Mesodermal cell (in vitro differentiated cells): ENCODE measurements around the gene NKAIN2.
"Not testable (repeated sequence)": the region's sequence is repeated elsewhere in the genome, so short reads cannot be mapped to it uniquely, and the experiment has no call there.

Experiments used
- H3K27ac ChIP-seq: 2 replicates; pipeline ENCODE4 v1.7.0; 2013; ENCODE audit warnings: mild to moderate bottlenecking, low read depth, low read length, moderate library complexity; ENCODE audit not compliant: severe bottlenecking
- H3K36me3 ChIP-seq: 2 replicates; pipeline ENCODE4 v1.7.1; 2013; ENCODE audit warnings: mild to moderate bottlenecking, low read length, moderate library complexity; ENCODE audit not compliant: control insufficient read depth, insufficient read depth
- H3K4me1 ChIP-seq: one replicate; pipeline ENCODE4 v1.7.1; 2013; ENCODE audit warnings: mild to moderate bottlenecking, low read length; ENCODE audit not compliant: insufficient read depth, control insufficient read depth, poor library complexity, severe bottlenecking
- H3K4me3 ChIP-seq: 2 replicates; pipeline ENCODE4 v1.7.0; 2013; ENCODE audit warnings: low read length, control low read depth, mild to moderate bottlenecking; ENCODE audit not compliant: insufficient read depth, poor library complexity, severe bottlenecking; ENCODE audit errors: extremely low read depth
- H3K9me3 ChIP-seq: 2 replicates; pipeline ENCODE4 v1.7.1; 2013; ENCODE audit warnings: mild to moderate bottlenecking, low read length, moderate library complexity; ENCODE audit not compliant: control insufficient read depth
- WGBS, 2 experiments: methylation state at CpG; one replicate each; pipeline ENCODE4 v1.1.5; 2013; ENCODE audit warnings: missing lambda C conversion rate in 2 of 2; ENCODE audit not compliant: insufficient coverage in 2 of 2; 5-methylcytosine and 5-hydroxymethylcytosine counted together

The NKAIN2 gene

DNA sequence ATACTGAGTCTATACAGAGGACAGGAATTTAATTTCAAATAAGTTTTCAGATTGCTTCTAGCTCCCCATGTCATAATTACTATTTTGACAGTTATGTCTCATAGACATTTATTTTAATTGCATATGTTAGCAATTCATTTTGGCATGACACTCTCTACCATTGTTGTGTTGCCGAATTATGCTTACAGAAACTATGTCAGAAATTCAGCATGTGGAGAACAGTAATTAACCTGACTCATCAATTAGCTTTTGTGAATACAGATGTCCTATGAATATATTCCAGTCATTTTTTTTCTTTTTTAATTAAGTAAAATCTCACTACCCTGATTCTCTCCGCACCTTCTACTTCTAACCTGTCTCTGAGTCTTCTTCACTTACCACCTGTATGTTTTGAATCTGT, 105.1 kb downstream of the NKAIN2 start:
- no peak overlapping the region for H3K4me3 ChIP-seq
- no peak overlapping the region for H3K27ac ChIP-seq
- WGBS, 2 experiments, result 100% methylated on average over 1 of the region's 2 CpGs; no CpG with 5 or more reads in 1 of the 2 experiments
- H3K36me3 ChIP-seq, result no peaks in the 10 kb centered on the region
- H3K9me3 ChIP-seq, result no peaks in the 10 kb centered on the region
- no peaks in the 10 kb centered on the region for H3K4me1 ChIP-seq

DNA sequence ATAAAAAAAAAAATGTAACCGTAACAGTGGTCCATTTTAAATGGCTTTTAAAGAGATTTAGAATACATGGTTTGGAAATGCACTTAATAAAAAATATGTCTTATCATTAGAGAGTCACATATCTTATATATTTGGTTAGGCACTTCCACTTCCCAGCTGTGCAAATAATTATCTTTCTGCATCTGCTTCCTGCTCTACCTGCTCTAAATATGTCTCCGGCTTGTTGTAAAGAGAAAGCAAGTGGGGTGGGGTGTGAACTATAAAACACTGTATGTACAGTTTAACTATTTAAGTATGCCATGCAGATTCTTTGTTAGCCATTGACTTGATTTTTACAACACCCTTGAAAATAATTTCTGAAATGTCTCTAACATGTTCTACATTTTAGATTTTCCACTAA, 106.3 kb downstream of the NKAIN2 start:
- no peaks in the 10 kb centered on the region for H3K4me1 ChIP-seq
- WGBS, 2 experiments, result 80% methylated on average over 1 of the region's 2 CpGs; no CpG with 5 or more reads in 1 of the 2 experiments
- no peaks in the 10 kb centered on the region for H3K36me3 ChIP-seq
- no peak overlapping the region for H3K27ac ChIP-seq
- no peak overlapping the region for H3K4me3 ChIP-seq
- H3K9me3 ChIP-seq, result no peaks in the 10 kb centered on the region

DNA sequence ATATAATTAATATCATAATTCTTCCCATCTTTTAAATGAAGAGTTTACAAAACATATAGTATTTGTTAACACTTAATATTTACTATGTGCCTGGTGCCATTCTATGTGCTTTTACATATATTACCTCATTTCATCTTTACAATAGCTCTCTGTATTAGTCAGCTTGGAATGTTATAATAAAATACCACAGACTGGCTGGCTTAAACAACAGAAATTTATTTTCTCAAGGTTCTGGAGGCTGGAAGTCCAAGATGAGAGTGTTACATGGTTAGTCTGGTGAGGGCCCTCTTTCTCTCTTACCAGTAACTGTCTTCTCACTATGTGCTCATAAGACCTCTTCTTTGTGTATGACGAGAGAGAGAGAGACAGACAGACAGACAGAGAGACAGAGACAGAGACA, 110.2 kb downstream of the NKAIN2 start:
- no peaks in the 10 kb centered on the region for H3K36me3 ChIP-seq
- H3K27ac ChIP-seq, result no peak overlapping the region
- H3K4me3 ChIP-seq, result no peak overlapping the region
- no peaks in the 10 kb centered on the region for H3K4me1 ChIP-seq
- 83 to 100% methylated on average over 1 of the region's 1 CpG for WGBS, 2 experiments
- no peaks in the 10 kb centered on the region for H3K9me3 ChIP-seq

DNA sequence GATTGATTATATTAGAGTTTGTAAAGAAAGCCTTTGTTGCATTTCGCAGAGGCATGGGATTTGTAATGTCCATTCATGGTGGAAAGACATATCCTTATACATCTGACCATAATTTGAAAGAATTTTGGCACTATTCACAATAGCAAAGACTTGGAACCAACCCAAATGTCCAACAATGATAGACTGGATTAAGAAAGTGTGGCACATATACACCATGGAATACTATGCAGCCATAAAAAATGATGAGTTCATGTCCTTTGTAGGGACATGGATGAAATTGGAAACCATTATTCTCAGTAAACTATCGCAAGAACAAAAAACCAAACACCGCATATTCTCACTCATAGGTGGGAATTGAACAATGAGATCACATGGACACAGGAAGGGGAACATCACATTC, 119.7 kb downstream of the NKAIN2 start:
- H3K4me1 ChIP-seq, H3K4me3 ChIP-seq, H3K27ac ChIP-seq, H3K36me3 ChIP-seq, H3K9me3 ChIP-seq: not testable (repeated sequence)
- WGBS, 2 experiments, result no CpG with 5 or more reads among the region's 3 CpGs

DNA sequence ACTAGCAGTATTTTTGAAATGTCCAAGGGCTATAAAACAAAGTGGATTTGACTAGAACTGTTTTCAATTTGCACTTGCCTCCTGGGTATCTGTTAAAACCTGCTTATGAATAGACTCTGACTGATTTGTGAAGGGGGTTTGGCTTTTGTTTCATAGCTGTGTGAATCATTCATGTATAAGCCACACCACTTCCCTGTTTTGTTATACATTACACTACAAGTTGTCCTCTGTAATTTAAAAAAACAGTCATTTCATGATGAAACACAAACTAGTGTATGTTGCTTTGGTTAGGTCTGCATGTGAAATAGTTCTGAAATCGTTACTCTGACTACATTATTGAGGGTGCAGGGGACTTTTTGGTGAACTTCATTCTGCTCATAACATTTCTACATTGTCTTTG, 121.7 kb downstream of the NKAIN2 start:
- no CpG with 5 or more reads among the region's 1 CpG for WGBS, 2 experiments
- Histone ChIP-seq H3K9me3 (no peaks in the 10 kb centered on the region), H3K4me1 (no peaks in the 10 kb centered on the region), H3K27ac (no peak overlapping the region), H3K4me3 (no peak overlapping the region), H3K36me3 (no peaks in the 10 kb centered on the region)

DNA sequence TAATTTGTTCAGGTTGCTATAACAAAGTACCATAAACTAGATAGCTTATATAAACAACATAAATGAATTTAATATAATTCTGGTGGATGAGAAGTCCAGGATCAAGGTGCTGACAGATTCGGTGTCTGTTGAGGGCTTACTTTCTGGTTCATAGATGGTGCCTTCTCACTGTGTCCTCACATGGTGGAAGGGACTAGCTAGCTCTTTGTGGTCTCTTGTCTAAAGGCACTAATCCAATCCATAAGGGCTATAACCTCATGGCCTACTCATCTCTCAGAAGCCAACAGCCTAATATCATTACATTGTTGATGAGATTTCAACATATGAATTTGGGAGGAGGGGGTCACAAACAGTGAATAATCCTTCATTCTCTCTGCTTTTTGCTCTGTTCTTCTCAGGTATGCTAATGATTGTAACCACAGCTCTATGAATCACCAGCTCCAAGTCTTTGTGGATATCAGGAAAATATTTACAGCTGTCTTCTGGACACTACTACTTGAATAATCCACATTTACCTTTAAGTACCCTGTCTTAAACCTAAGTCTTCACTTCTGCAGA, 122.3 kb downstream of the NKAIN2 start:
- no peaks in the 10 kb centered on the region for H3K4me1 ChIP-seq
- H3K9me3 ChIP-seq, result no peaks in the 10 kb centered on the region
- H3K36me3 ChIP-seq, result no peaks in the 10 kb centered on the region
- WGBS, 2 experiments, result no CpG with 5 or more reads among the region's 1 CpG
- no peak overlapping the region for H3K27ac ChIP-seq
- no peak overlapping the region for H3K4me3 ChIP-seq

DNA sequence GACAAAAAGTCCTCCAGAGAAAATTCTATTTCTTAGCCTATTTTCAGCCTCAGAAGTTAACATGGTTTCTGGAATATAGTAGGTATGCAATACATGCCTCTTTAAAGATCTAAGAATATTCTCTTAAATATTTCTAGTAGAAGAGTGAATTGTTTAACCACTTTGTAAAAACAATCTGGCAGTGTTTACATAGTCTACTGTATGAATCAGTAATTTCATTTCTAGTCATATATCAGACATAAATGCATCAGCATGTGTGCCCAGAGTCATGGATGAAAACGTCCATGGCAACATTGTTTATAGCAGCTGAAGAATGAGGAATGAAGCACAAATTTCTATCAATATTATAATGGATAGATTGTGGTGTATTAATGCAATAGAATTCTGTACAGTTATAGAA, 124.9 kb downstream of the NKAIN2 start:
- Histone ChIP-seq H3K27ac (no peak overlapping the region), H3K9me3 (no peaks in the 10 kb centered on the region), H3K4me1 (no peaks in the 10 kb centered on the region), H3K4me3 (no peak overlapping the region), H3K36me3 (no peaks in the 10 kb centered on the region)
- WGBS, 2 experiments, result no CpG with 5 or more reads among the region's 1 CpG

DNA sequence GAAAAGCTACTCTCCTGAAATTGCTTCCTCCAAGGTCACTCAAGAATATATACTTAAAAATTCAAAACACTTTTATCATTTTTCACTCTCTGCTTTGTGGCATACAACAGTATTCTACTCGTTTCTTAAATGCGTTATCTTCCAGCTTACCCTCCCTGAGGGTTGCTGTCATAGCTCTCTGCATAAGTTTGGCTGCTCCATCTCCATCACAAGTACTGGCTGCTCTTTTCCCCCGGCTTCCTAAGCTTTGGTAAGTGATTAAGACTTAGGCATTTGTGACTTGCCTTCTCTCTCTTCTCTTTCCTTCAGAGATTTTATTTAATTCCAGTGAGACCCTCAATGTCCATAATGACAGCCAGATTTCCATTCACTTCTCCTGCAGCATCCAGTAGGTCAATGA, 128.3 kb downstream of the NKAIN2 start:
- WGBS, 2 experiments, result 63 to 81% methylated on average over 2 to 3 of the region's 3 CpGs
- no peaks in the 10 kb centered on the region for H3K9me3 ChIP-seq
- no peak overlapping the region for H3K27ac ChIP-seq
- no peaks in the 10 kb centered on the region for H3K36me3 ChIP-seq
- H3K4me3 ChIP-seq, result no peak overlapping the region
- H3K4me1 ChIP-seq, result no peaks in the 10 kb centered on the region

DNA sequence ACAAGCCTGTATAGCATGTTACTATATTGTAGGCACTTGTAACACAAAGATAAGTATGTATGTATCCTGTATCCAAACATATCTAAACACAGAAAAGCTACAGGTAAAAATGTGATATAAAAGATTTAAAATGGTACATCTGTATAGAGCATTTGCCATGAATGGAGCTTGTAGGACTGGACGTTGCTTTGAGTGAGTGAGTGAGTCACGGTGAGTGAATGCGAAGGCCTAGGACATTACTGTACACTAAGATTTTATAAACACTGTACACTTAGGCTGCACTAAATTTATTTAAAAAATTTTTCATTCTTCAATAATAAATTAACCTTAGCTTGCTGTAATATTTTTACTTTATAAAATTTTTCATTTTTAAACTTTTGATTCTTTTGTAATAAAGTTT, 136.9 kb downstream of the NKAIN2 start:
- Histone ChIP-seq H3K9me3 (no peaks in the 10 kb centered on the region), H3K4me3 (no peak overlapping the region)
- 80 to 100% methylated on average over 1 of the region's 3 CpGs for WGBS, 2 experiments

DNA sequence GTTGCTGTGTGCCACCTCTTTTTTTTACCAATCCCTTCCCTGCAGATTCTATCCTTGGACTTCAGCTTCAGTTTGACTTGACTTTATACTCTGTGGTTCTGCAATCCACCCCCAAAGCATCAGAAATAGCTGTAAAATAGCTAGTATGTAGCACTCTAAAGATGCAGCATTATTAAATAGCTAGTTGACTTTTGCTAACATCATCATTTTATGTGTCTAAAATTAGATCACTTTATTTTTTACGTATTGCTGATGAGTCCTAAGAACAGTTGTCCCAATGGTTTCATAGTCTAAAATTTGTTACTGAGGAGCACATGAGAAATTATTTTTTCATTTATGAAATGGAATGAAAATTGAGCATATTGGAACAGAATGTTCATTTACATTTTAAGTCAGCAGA, 138.2 kb downstream of the NKAIN2 start:
- Histone ChIP-seq H3K36me3 (no peaks in the 10 kb centered on the region), H3K9me3 (no peaks in the 10 kb centered on the region), H3K27ac (no peak overlapping the region), H3K4me3 (no peak overlapping the region), H3K4me1 (no peaks in the 10 kb centered on the region)
- WGBS, 2 experiments, result no CpG with 5 or more reads among the region's 1 CpG

More for the DNA sequence above, 136.9 kb downstream of the NKAIN2 start:
- Histone ChIP-seq H3K36me3 (no peaks in the 10 kb centered on the region), H3K27ac (no peak overlapping the region), H3K4me1 (no peaks in the 10 kb centered on the region)

DNA sequence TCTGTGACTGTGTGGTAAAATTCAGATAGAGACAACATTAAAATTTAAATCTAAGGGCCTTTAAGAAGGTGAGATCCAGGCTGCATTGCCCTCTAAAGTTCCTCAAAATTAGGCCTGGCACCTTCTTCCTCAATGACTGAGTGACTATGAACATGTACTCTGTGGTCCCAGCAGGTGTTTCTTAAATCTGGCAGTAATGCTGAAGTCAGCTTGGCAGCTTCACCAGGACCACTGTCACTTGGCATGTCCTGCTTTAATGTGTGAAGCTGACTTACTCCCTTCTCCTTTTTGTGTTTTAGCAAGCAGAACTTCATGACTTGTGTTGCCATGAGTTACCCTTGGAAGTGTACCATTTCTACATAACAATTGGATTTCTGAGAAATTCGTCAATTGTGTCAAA, 141.7 kb downstream of the NKAIN2 start:
- no peaks in the 10 kb centered on the region for H3K9me3 ChIP-seq
- H3K36me3 ChIP-seq, result no peaks in the 10 kb centered on the region
- no peaks in the 10 kb centered on the region for H3K4me1 ChIP-seq
- H3K4me3 ChIP-seq, result no peak overlapping the region
- H3K27ac ChIP-seq, result no peak overlapping the region
- no CpG with 5 or more reads among the region's 1 CpG for WGBS, 2 experiments
